ENCODE results near the gene RPTOR.
"Not testable (repeated sequence)": the region's sequence is repeated elsewhere in the genome, so short reads cannot be mapped to it uniquely, and the experiment has no call there.

Gene RPTOR

GRCh38 chr17:80760511-80760911 lies 215.9 kb downstream of the RPTOR start:
- no peak for TF ChIP-seq CTCF (IDR thresholded peaks at IDR 0.05; ENCODE audit: control insufficient read depth, extremely low read depth, insufficient read depth)
- H3K4me3 ChIP-seq (ENCODE audit: low read depth, low read length), result no peak overlapping the region
- peak; percentile 97 for DNase-seq (ENCODE audit: low read depth)

DNA sequence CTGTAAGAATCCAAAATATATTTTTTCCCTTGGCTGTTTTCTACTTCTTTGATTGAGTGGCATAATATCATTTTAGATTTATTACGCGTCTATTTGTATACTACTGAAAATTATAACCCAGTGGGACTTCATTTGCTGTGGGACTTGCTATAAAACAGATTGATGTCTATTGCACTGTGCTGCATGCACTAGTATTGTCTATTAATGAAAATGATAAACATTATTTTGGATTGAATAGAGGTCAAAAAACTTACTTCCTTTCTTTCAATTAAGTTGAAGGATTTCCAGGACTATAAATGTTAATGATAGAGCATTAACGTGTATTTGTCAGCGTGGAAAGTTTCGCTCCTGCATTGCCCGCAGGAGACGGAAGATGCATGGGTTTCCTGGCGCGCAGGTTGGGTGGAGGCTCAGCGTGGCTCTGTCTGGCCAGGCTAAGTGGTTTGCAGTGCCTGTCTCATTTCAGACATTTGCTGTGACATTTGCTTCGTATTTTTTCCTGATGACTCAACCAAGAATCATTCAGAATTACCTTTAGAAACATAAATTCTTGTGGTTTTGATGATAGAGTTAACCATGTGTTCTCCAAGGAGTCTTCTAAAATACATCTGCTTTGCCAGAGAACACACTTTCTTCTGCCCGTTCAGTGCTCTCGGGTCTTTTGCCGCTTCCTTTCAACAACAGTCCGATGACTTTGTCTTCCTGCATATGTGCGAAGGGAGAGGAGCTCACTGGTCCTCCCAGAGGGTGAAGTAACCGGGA lies 216.7 kb downstream of the RPTOR start:
- no peak overlapping the region for H3K4me3 ChIP-seq (ENCODE audit: low read depth, low read length)
- no peak for TF ChIP-seq CTCF (IDR thresholded peaks at IDR 0.05; ENCODE audit: control insufficient read depth, extremely low read depth, insufficient read depth)
- no peak for DNase-seq (ENCODE audit: low read depth)

GRCh38 chr17:80762076-80762475 lies 217.4 kb downstream of the RPTOR start:
- no peak for TF ChIP-seq CTCF (IDR thresholded peaks at IDR 0.05; ENCODE audit: control insufficient read depth, extremely low read depth, insufficient read depth)
- H3K4me3 ChIP-seq (ENCODE audit: low read depth, low read length), result no peak overlapping the region
- no peak for DNase-seq (ENCODE audit: low read depth)

- no peak overlapping the region for H3K4me3 ChIP-seq (ENCODE audit: low read depth, low read length)
- TF ChIP-seq CTCF (IDR thresholded peaks at IDR 0.05; ENCODE audit: control insufficient read depth, extremely low read depth, insufficient read depth), result no peak
- DNase-seq (ENCODE audit: low read depth), result no peak
Measured at GRCh38 chr17:80763293-80763867, 218.7 kb downstream of the RPTOR start.

DNA sequence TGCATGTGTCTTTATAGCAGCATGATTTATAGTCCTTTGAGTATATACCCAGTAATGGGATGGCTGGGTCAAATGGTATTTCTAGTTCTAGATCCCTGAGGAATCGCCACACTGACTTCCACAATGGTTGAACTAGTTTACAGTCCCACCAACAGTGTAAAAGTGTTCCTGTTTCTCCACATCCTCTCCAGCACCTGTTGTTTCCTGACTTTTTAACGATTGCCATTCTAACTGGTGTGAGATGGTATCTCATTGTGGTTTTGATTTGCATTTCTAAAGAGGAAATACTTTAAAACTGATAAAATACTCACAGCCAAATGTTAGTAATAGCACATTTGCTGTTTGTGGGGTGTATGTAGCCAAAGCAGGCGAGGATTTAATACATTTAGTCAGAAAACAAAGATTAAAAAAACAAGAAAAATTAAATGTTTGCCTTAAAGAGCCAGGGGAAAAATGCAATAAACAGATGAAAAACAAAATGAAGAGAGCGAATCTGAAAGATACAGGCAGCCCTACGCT lies 220.0 kb downstream of the RPTOR start:
- DNase-seq (ENCODE audit: low read depth); H3K4me3 ChIP-seq (ENCODE audit: low read depth, low read length): not testable (repeated sequence)

GRCh38 chr17:80765241-80765961 lies 220.8 kb downstream of the RPTOR start:
- no peak for DNase-seq (ENCODE audit: low read depth)
- no peak overlapping the region for H3K4me3 ChIP-seq (ENCODE audit: low read depth, low read length)
- TF ChIP-seq CTCF (IDR thresholded peaks at IDR 0.05; ENCODE audit: control insufficient read depth, extremely low read depth, insufficient read depth), result no peak

GRCh38 chr17:80766290-80766855 lies 221.7 kb downstream of the RPTOR start:
- no peak for DNase-seq (ENCODE audit: low read depth)
- H3K4me3 ChIP-seq (ENCODE audit: low read depth, low read length), result no peak overlapping the region
- no peak for TF ChIP-seq CTCF (IDR thresholded peaks at IDR 0.05; ENCODE audit: control insufficient read depth, extremely low read depth, insufficient read depth)

Measured in LNCaP clone FGC (cell line).